K562 (cell line): ENCODE data around the gene PYGL. TPM values are rescaled to one million over a fixed set of nuclear protein-coding genes. Genes with fewer than 3 reads are reported as not detected.

Experiments used
- ARNT ChIP-seq, 2 experiments: fragments of 450-650 bp; IDR thresholded peaks; 2 replicates each; pipeline ENCODE4 v1.6.1; 2016; ENCODE audit warnings: mild to moderate bottlenecking in 1 of 2
- ATF7 ChIP-seq: fragments of 450-650 bp; IDR thresholded peaks from 2 replicates; pipeline ENCODE4 v1.7.1; 2014; ENCODE audit warnings: mild to moderate bottlenecking, moderate library complexity
- CHAMP1 ChIP-seq: fragments of 450-650 bp; IDR thresholded peaks from 2 replicates; pipeline ENCODE4 v1.6.1; 2016; ENCODE audit warnings: mild to moderate bottlenecking
- DMBX1 ChIP-seq: fragments of 250-450 bp; sonication (Bioruptor Pico); IDR thresholded peaks from 2 replicates; pipeline ENCODE4 v1.8.0; 2022; ENCODE audit warnings: inconsistent platforms, mild to moderate bottlenecking, moderate library complexity, borderline replicate concordance
- ETV5 ChIP-seq: sonication (generic); formaldehyde crosslinking; IDR thresholded peaks from 2 replicates; pipeline ENCODE4 v1.4.0; 2020; ENCODE audit warnings: low read depth, mild to moderate bottlenecking, missing genetic modification reagents
- GABPB1 ChIP-seq: sonication (generic); formaldehyde crosslinking; IDR thresholded peaks from 2 replicates; pipeline ENCODE4 v1.8.0; 2022; ENCODE audit warnings: mild to moderate bottlenecking, missing genetic modification reagents
- JUN ChIP-seq, 2 experiments: sonication (generic) in 1 of 2; formaldehyde crosslinking in 1 of 2; IDR thresholded peaks; 2 replicates each; pipeline versions ENCODE4 v1.6.1 to v1.8.0; 2012 to 2022; ENCODE audit warnings: borderline replicate concordance in 2 of 2, mild to moderate bottlenecking in 2 of 2, improper control_type of control experiment in 1 of 2, low read depth in 1 of 2, low read length in 1 of 2, missing genetic modification reagents in 1 of 2
- JUND ChIP-seq, 2 experiments: IDR thresholded peaks; 2 replicates in 1 of 2; 3 replicates in 1 of 2; pipeline ENCODE4 v1.6.1; 2011; ENCODE audit warnings: borderline replicate concordance in 2 of 2, low read depth in 2 of 2, low read length in 2 of 2, improper control_type of control experiment in 1 of 2, missing biosample characterization in 1 of 2, missing genetic modification characterization in 1 of 2, missing genetic modification reagents in 1 of 2
- MAFF ChIP-seq: IDR thresholded peaks from 2 replicates; pipeline ENCODE4 v1.6.1; 2012; ENCODE audit warnings: low read length, improper control_type of control experiment
- MAZ ChIP-seq, 2 experiments: fragments of 450-650 bp in 1 of 2; sonication (generic) in 1 of 2; formaldehyde crosslinking; IDR thresholded peaks in 1 of 2; conservative IDR thresholded peaks in 1 of 2; 2 replicates each; pipeline versions ENCODE4 v1.4.0 to v1.5.0; 2020; ENCODE audit warnings: mild to moderate bottlenecking in 1 of 2, missing genetic modification reagents in 1 of 2
- MCM5 ChIP-seq: fragments of 450-650 bp; IDR thresholded peaks from 2 replicates; pipeline ENCODE4 v1.6.1; 2016; ENCODE audit warnings: low read depth
- NCOA6 ChIP-seq: fragments of 450-650 bp; IDR thresholded peaks from 2 replicates; pipeline ENCODE4 v1.6.1; 2017; ENCODE audit warnings: mild to moderate bottlenecking
- NCOR1 ChIP-seq: fragments of 450-650 bp; IDR thresholded peaks from 2 replicates; pipeline ENCODE4 v1.6.1; 2016; ENCODE audit warnings: mild to moderate bottlenecking, moderate library complexity
- NFE2 ChIP-seq: IDR thresholded peaks from 2 replicates; pipeline ENCODE4 v1.6.1; 2014; ENCODE audit warnings: antibody characterized with exemption, low read depth
- RAD21 ChIP-seq, 2 experiments: fragments of 250-450 bp in 1 of 2; fragments of 450-650 bp in 1 of 2; sonication (Bioruptor Pico) in 1 of 2; formaldehyde crosslinking in 1 of 2; IDR thresholded peaks in 1 of 2; conservative IDR thresholded peaks in 1 of 2; 2 replicates each; pipeline versions ENCODE4 v1.4.0 to v1.8.0; 2020 to 2022; ENCODE audit warnings: mild to moderate bottlenecking in 2 of 2, moderate library complexity in 1 of 2
- SRSF3 ChIP-seq: fragments of 200-400 bp; formaldehyde crosslinking; IDR thresholded peaks from 2 replicates; pipeline ENCODE4 v1.6.1; 2016; ENCODE audit warnings: mild to moderate bottlenecking, low read length, moderate library complexity; ENCODE audit not compliant: insufficient read depth
- TBP ChIP-seq: optimal IDR thresholded peaks from 2 replicates; pipeline ENCODE3; 2011; ENCODE audit warnings: low read depth, low read length, improper control_type of control experiment
- ZNF239 ChIP-seq: fragments of 250-450 bp; sonication (Bioruptor Pico); IDR thresholded peaks from 2 replicates; pipeline ENCODE4 v1.4.0; 2020; ENCODE audit warnings: mild to moderate bottlenecking
- ZNF277 ChIP-seq: fragments of 250-450 bp; sonication (Bioruptor Pico); IDR thresholded peaks from 2 replicates; pipeline ENCODE4 v1.8.0; 2022; ENCODE audit warnings: inconsistent platforms, mild to moderate bottlenecking, moderate library complexity, borderline replicate concordance
- ZNF280B ChIP-seq: fragments of 250-450 bp; sonication (Bioruptor Pico); IDR thresholded peaks from 2 replicates; pipeline ENCODE4 v1.5.1; 2021; ENCODE audit warnings: mild to moderate bottlenecking
- ZNF282 ChIP-seq: sonication (generic); formaldehyde crosslinking; IDR thresholded peaks from 2 replicates; pipeline ENCODE4 v1.8.1; 2023; ENCODE audit warnings: missing genetic modification reagents
- ZNF644 ChIP-seq: fragments of 200-800 bp; sonication (Bioruptor generic); IDR thresholded peaks from 2 replicates; pipeline ENCODE4 v1.6.1; 2016; ENCODE audit warnings: low read depth, missing genetic modification characterization, missing compliant biosample characterization
- ZNF77 ChIP-seq: fragments of 250-450 bp; sonication (Bioruptor Pico); IDR thresholded peaks from 2 replicates; pipeline ENCODE4 v1.5.0; 2020
- polyA plus RNA-seq, 8 experiments: library from polyadenylated mRNA; depleted of rRNA in 4 of 8; stranded (reverse) in 5 of 8; unstranded in 3 of 8; fragments of >200 nt; fragmentation: Nextera tagmentation in 2 of 8; fragmentation: Illumina TruSeq in 1 of 8; extraction: Ambion mirVana in 2 of 8; extraction: Trizol in 1 of 8; gene quantifications; 2 replicates each; pipeline versions ENCODE4 v1.2.1 to v1.2.3, GENCODE V29; 2011 to 2014; ENCODE audit warnings: inconsistent platforms in 1 of 8, missing spikeins in 1 of 8
- total RNA-seq, 7 experiments: library from RNA; depleted of rRNA in 6 of 7; stranded (reverse); fragments of >200 nt in 6 of 7; fragmentation: Illumina TruSeq in 2 of 7; extraction: Trizol in 2 of 7; gene quantifications; 2 replicates each; pipeline versions ENCODE4 v1.2.1 to v1.2.3, GENCODE V29; 2011 to 2021; ENCODE audit warnings: low replicate concordance in 1 of 7

The PYGL gene
- total and polyA plus RNA-seq, 9 of the 15 experiments (the other 6 are each of a cell fraction or from before 2014, with no cell fraction given), result 3.5 to 17.9 (median 13.1) TPM

- TF ChIP-seq ZNF77 (CRISPR knock-in tag) (no peak), ZNF282 (CRISPR knock-in tag) (no peak), JUND (IDR thresholded peaks at IDR 0.05; ENCODE audit: borderline replicate concordance, low read depth, low read length) (peak; percentile 97), JUND (tag; IDR thresholded peaks at IDR 0.05; ENCODE audit: borderline replicate concordance, low read depth, low read length) (peak; percentile 99), ETV5 (CRISPR knock-in tag) (no peak), MAZ (CRISPR knock-in tag; conservative IDR thresholded peaks at IDR 0.05 in 1 of 2, IDR thresholded peaks at IDR 0.05 in 1 of 2) (0 out of 4 replicates have a peak, but pooled peaks of 1 of the 2 experiments have one; percentile 24), MCM5 (no peak), MAFF (no peak), ARNT (IDR thresholded peaks at IDR 0.05) (0 out of 4 replicates have a peak, but pooled peaks of 1 of the 2 experiments have one; percentile 45), JUN (IDR thresholded peaks at IDR 0.05; ENCODE audit: borderline replicate concordance, low read depth, low read length) (peak; percentile 88), JUN (CRISPR knock-in tag; IDR thresholded peaks at IDR 0.05; ENCODE audit: borderline replicate concordance) (no peak), TBP (no peak), DMBX1 (CRISPR knock-in tag) (no peak), NCOA6 (no peak), CHAMP1 (no peak), ATF7 (peak; percentile 85), GABPB1 (CRISPR knock-in tag) (no peak), NFE2 (peak; percentile 63), RAD21 (CRISPR knock-in tag; conservative IDR thresholded peaks at IDR 0.05 in 1 of 2, IDR thresholded peaks at IDR 0.05 in 1 of 2) (peak; percentile 49 to 65), ZNF239 (no peak), NCOR1 (no peak), SRSF3 (no peak), ZNF280B (CRISPR knock-in tag) (no peak), ZNF644 (tag) (no peak), ZNF277 (CRISPR knock-in tag) (no peak)
Observed at GRCh38 chr14:50955373-50956043, 11.2 kb upstream of the PYGL start (continued).
